Measurements from ENCODE around the gene CLTRN.

- TF ChIP-seq CTCF (tag by site-specific recombination; IDR thresholded peaks at IDR 0.05) (no peak), ZNF121 (tag by site-specific recombination; IDR thresholded peaks at IDR 0.05) (no peak), SCRT1 (tag by site-specific recombination; IDR thresholded peaks at IDR 0.05; ENCODE audit: borderline replicate concordance) (no peak)
These were observed 63.9 kb downstream of the CLTRN start, which contains the start of gene ACE2 for GRCh38 chrX:15600745-15601144.
